Epithelial cell of esophagus (primary cell): ENCODE results near the gene STARD3NL.

Experiments used
- DNase-seq: peaks from one replicate; pipeline ENCODE4 v3.0.0; 2010; ENCODE audit warnings: low read depth
- H3K4me3 ChIP-seq: 2 replicates; pipeline ENCODE4 v1.5.1; 2011; ENCODE audit warnings: mild to moderate bottlenecking, low read length, control low read depth
- TF ChIP-seq, protein P1 (sequence below): IDR thresholded peaks from 2 replicates; pipeline ENCODE4 v1.5.1; 2011; ENCODE audit warnings: low read depth, mild to moderate bottlenecking, low read length, control low read depth, inconsistent platforms; ENCODE audit not compliant: insufficient read depth; ENCODE audit errors: missing control alignments

STARD3NL gene, protein sequence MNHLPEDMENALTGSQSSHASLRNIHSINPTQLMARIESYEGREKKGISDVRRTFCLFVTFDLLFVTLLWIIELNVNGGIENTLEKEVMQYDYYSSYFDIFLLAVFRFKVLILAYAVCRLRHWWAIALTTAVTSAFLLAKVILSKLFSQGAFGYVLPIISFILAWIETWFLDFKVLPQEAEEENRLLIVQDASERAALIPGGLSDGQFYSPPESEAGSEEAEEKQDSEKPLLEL

DNA sequence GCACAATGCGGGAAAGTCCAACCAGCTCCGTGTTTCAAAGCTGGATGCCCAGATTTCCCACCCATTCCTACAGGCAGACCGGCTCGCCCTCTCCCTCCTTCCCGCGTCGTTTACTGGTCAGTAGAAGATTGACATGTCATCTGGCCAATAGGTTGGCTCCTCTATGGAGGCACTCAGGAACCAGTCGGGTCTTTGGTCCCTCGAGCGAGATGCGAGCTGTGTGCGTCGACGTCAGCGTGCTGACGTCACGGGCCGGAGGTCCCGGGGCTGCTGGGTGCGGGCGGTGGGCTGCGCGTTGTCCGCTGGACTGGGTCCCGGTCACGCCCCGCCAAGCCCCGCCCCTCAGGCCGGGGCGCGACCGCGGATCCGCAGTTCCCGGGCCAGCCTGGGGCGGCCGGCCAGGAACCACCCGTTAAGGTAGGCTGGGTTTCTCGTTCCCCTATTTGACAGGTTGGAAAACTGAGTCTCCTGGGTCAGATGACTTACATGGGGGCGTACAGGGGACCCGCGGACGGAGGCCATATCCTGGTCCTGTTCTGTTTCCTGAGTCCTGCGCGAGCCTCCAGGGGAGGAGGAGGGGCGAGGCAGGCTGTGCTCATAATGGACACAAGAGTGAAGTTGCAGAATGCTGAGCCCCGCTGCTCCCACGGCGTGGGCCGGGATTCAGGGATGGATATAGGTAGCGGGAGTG is at the start of gene STARD3NL:
Gene STARD3NL (plus strand): TSS at position 242 of the 691 bp plus-strand sequence. CDS start 29,260 bp downstream, outside the sequence.
- DNase-seq, result peak; percentile 100
- TF ChIP-seq, protein P1, sequence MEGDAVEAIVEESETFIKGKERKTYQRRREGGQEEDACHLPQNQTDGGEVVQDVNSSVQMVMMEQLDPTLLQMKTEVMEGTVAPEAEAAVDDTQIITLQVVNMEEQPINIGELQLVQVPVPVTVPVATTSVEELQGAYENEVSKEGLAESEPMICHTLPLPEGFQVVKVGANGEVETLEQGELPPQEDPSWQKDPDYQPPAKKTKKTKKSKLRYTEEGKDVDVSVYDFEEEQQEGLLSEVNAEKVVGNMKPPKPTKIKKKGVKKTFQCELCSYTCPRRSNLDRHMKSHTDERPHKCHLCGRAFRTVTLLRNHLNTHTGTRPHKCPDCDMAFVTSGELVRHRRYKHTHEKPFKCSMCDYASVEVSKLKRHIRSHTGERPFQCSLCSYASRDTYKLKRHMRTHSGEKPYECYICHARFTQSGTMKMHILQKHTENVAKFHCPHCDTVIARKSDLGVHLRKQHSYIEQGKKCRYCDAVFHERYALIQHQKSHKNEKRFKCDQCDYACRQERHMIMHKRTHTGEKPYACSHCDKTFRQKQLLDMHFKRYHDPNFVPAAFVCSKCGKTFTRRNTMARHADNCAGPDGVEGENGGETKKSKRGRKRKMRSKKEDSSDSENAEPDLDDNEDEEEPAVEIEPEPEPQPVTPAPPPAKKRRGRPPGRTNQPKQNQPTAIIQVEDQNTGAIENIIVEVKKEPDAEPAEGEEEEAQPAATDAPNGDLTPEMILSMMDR, result peak; percentile 16
- peak within 1 kb of the TSS; percentile 75 for H3K4me3 ChIP-seq

DNA sequence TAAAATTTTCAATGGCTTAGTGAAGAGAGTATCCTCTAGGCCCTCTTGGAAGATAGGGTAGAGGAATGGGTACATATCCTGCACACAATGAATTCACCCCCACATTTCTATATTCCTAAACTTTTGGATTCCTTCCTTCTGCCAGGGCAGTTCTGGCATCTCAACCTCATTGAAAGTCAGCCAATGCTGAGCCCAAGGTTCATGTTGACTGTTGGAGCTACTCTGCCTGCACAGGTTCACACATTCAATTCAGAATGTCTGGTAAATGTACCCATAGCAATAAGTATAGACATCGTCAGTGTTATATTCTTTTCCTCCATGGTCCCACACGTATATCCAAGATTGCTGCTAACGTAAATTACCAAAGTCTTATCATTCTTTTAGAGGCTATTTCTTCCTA is 48.9 kb upstream of the STARD3NL start:
- TF ChIP-seq, protein P1, result no peak
- H3K4me3 ChIP-seq, result no peak overlapping the region
- no peak for DNase-seq

DNA sequence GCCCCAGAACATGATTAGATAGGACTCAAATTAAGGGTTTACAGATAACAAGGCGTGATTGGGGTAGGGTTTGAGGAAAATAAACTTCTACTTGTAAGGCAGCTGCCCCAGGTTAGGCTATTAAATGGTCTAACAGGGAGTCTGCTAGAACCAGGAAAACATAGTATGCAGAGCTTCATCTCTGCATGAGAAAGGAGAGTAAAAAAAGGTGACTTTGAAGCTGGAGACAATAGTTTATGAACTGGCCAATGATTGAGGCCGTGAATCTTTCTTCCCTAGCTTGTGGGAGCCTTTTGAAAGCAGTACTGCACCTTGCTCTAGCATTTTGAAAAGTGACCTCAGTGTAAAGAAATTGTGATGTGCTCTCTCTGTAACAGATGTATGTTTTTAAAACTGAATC is 48.5 kb upstream of the STARD3NL start:
- DNase-seq, result no peak
- TF ChIP-seq, protein P1, result no peak

DNA sequence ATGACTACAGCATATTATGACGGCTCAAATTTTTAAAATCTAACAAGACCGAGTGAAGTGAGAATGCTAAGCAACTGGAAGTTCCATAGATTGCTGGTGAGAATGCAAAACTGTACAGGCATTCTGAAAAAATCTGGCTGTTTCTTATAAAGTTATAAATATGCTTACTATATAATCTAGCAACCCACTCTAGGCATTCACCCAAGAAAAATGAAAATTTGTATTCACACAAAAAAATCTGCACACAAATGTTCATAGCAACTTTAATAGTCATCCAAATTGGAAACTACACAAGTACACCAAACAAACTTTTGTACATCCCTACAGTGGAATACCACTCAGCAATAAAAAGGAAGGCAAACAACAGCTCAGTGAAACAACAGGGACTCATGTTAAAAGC is 39.9 kb upstream of the STARD3NL start:
- no peak overlapping the region for H3K4me3 ChIP-seq
- TF ChIP-seq, protein P1, result no peak

More for the DNA sequence above, 48.5 kb upstream of the STARD3NL start:
- H3K4me3 ChIP-seq, result no peak overlapping the region

DNA sequence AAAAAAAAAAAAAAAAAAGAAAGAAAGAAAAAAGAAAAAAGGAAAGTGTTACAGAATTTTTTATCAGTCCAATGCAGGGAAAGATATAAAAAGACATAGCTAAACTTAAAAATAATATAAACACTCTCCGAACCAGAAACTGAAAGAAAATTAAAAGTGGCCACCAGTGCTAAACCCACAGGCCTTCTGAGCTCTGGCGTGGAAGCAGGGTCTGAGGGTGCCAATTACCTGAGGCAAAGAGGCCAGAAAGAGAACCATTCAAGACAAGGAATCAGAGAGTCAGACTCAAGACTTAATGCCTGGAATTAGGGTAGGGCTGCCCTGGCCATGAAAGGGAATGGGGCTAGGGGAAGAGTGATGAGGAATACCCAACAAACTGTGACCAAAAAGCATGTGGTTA is 36.9 kb upstream of the STARD3NL start:
- no peak for DNase-seq
- TF ChIP-seq, protein P1, result no peak
- H3K4me3 ChIP-seq, result no peak overlapping the region

More for the DNA sequence above, 39.9 kb upstream of the STARD3NL start:
- no peak for DNase-seq

DNA sequence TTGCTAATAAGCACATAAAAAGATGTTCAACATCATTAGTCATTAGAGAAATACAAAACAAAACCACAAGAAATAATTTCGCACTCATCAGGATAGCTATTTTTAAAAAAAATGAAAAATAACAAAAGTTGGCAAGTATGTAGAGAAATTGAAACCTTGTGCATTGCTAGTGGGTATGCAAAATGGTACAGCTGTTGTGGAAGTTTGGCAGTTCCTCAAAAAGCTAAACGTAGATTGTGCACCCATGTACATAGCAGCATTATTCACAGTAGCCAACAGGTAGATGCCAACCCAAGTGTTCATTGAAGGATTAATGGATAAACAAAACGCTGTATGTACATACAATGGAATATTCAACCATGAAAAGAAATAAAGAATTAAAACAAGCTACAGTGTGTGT is 35.3 kb upstream of the STARD3NL start:
- no peak for DNase-seq
- TF ChIP-seq, protein P1, result no peak
- no peak overlapping the region for H3K4me3 ChIP-seq
